NT2/D1 (cell line): ENCODE data around the gene SWI5.

Experiments used
- DNase-seq: peaks from one replicate; pipeline ENCODE4 v3.0.0-alpha.2; 2011; ENCODE audit warnings: low read depth, low spot score
- H3K27me3 ChIP-seq: 2 replicates; pipeline ENCODE4 v1.6.0; 2011; ENCODE audit warnings: mild to moderate bottlenecking; ENCODE audit not compliant: insufficient read length, insufficient read depth
- H3K36me3 ChIP-seq: 2 replicates; pipeline ENCODE4 v1.6.1; 2011; ENCODE audit warnings: mild to moderate bottlenecking, low read length, mixed read lengths; ENCODE audit not compliant: insufficient read depth, insufficient read length
- H3K4me1 ChIP-seq: 2 replicates; pipeline ENCODE4 v1.5.1; 2011; ENCODE audit not compliant: insufficient read depth, insufficient read length
- H3K4me3 ChIP-seq: 2 replicates; pipeline ENCODE4 v1.5.1; 2011; ENCODE audit warnings: low read depth; ENCODE audit not compliant: insufficient read length
- H3K9ac ChIP-seq: 2 replicates; pipeline ENCODE4 v1.6.0; 2011; ENCODE audit warnings: low read depth; ENCODE audit not compliant: insufficient read length
- H3K9me3 ChIP-seq: 2 replicates; pipeline ENCODE4 v1.5.1; 2011; ENCODE audit warnings: mild to moderate bottlenecking, low read length; ENCODE audit not compliant: insufficient read depth
- SUZ12 ChIP-seq: IDR thresholded peaks from 2 replicates; pipeline ENCODE4 v1.6.1; 2011; ENCODE audit not compliant: insufficient read length, insufficient read depth; ENCODE audit errors: extremely low read depth
- YY1 ChIP-seq: IDR thresholded peaks from 2 replicates; pipeline ENCODE4 v1.6.1; 2011; ENCODE audit not compliant: insufficient read length, insufficient read depth
- ZNF274 ChIP-seq: IDR thresholded peaks from 2 replicates; pipeline ENCODE4 v1.6.1; 2011; ENCODE audit warnings: mild to moderate bottlenecking, low read depth, low read length

The SWI5 gene

DNA sequence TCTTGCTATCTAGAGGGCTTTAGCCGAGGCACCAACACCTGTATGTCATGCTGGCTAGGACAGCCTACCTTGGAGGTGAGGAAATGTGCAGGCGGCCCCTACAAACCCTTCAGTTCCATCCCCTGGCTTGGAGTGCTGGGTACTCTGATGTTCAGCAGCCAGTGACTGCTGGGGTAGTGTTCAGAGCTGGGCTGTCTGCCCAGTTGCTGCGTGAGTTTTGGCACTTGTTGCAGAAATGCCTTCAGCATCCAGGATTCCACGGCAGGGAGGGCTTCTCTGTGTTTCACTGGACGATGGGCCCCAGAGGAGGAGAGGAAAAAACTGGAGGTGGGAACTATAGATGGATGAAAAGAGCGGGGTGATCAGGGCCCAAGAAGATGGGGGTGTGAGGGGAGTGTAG, 10.4 kb downstream of the SWI5 start:
- H3K4me1 ChIP-seq, result peaks cover 6% of the 10 kb centered on the region
- H3K4me3 ChIP-seq, result no peak overlapping the region
- no peak for DNase-seq
- peaks cover 31% of the 10 kb centered on the region for H3K36me3 ChIP-seq
- H3K27me3 ChIP-seq, result no peaks in the 10 kb centered on the region
- no peak overlapping the region for H3K9ac ChIP-seq
- TF ChIP-seq SUZ12 (no peak), YY1 (no peak), ZNF274 (no peak)
- no peaks in the 10 kb centered on the region for H3K9me3 ChIP-seq

GRCh38 chr9:128288273-128289004, 12.4 kb downstream of the SWI5 start:
- TF ChIP-seq YY1 (no peak), ZNF274 (no peak), SUZ12 (no peak)
- H3K4me1 ChIP-seq, result peaks cover 4% of the 10 kb centered on the region
- no peak for DNase-seq
- H3K9ac ChIP-seq, result no peak overlapping the region
- H3K36me3 ChIP-seq, result peaks cover 31% of the 10 kb centered on the region
- no peaks in the 10 kb centered on the region for H3K9me3 ChIP-seq
- no peaks in the 10 kb centered on the region for H3K27me3 ChIP-seq
- H3K4me3 ChIP-seq, result no peak overlapping the region

GRCh38 chr9:128292009-128292408, 15.9 kb downstream of the SWI5 start:
- Histone ChIP-seq H3K9ac (no peak overlapping the region), H3K36me3 (peaks cover 16% of the 10 kb centered on the region), H3K9me3 (no peaks in the 10 kb centered on the region), H3K4me3 (no peak overlapping the region), H3K4me1 (peaks cover 4% of the 10 kb centered on the region), H3K27me3 (no peaks in the 10 kb centered on the region)
- TF ChIP-seq SUZ12 (no peak), YY1 (no peak), ZNF274 (no peak)
- no peak for DNase-seq

DNA sequence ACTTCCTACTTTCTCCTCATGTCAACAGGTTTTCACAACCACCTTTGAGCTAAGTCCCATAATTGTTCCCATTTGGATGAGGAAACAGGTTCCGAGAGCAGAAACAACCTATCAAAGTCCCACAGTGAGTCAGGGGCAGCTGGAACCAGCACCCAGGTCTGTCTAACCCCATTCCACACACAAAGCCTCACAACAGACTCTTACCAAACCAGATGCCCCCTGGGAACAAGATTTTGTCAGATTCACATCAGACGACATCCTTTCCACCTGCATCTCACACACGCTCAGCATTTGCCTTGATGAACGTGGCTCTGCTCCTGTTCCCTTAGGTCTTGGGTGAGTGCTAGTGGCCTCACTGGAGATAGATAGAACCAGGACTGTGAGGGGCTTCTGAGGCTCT, 17.0 kb downstream of the SWI5 start:
- Histone ChIP-seq H3K4me1 (peaks cover 4% of the 10 kb centered on the region), H3K9me3 (no peaks in the 10 kb centered on the region), H3K27me3 (no peaks in the 10 kb centered on the region), H3K9ac (no peak overlapping the region), H3K4me3 (no peak overlapping the region), H3K36me3 (peaks cover 11% of the 10 kb centered on the region)
- no peak for DNase-seq
- TF ChIP-seq ZNF274, result no peak
- no peak for TF ChIP-seq YY1

GRCh38 chr9:128294142-128294541, 18.1 kb downstream of the SWI5 start:
- no peak for DNase-seq
- Histone ChIP-seq H3K4me1 (peaks cover 4% of the 10 kb centered on the region), H3K4me3 (no peak overlapping the region), H3K9ac (no peak overlapping the region), H3K36me3 (peaks cover under 1% of the 10 kb centered on the region), H3K9me3 (no peaks in the 10 kb centered on the region), H3K27me3 (no peaks in the 10 kb centered on the region)
- TF ChIP-seq SUZ12 (no peak), ZNF274 (no peak), YY1 (no peak)

GRCh38 chr9:128296340-128297220, 20.5 kb downstream of the SWI5 start:
- H3K27me3 ChIP-seq, result no peaks in the 10 kb centered on the region
- peaks cover 4% of the 10 kb centered on the region for H3K4me1 ChIP-seq
- no peaks in the 10 kb centered on the region for H3K36me3 ChIP-seq
- TF ChIP-seq SUZ12 (no peak), YY1 (no peak), ZNF274 (no peak)
- H3K4me3 ChIP-seq, result no peak overlapping the region
- peak overlapping the region; percentile 9 for H3K9ac ChIP-seq
- DNase-seq, result no peak
- H3K9me3 ChIP-seq, result no peaks in the 10 kb centered on the region

DNA sequence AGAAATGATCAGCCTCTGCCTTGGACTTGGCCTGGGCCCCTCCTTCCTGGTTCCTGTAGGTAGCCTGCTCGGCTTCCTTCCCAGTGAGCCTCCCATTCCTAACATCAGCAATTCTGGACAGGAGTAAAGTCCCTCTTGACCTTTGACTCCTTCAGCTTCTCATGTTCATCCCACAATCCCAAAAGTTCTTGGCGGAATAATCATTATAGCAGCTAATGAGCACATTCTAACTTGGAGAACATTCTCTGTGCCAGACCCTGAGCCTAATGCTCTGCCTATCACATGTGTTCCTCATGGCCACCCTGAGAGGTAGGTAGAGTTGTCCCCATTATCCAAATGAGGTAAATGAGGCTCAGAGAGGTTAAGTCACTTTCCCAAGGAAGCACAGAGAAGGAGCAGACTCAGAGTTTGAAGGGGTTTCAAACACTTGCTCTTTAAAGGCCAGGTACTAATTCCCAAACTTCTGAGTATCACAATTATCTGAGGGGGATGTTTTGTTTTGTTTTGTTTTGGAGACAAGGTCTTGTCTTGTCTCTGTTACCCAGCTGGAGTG, 21.2 kb downstream of the SWI5 start:
- H3K4me3 ChIP-seq, result no peak overlapping the region
- peaks cover 4% of the 10 kb centered on the region for H3K4me1 ChIP-seq
- no peaks in the 10 kb centered on the region for H3K27me3 ChIP-seq
- TF ChIP-seq ZNF274, result no peak
- DNase-seq, result no peak
- no peaks in the 10 kb centered on the region for H3K36me3 ChIP-seq
- H3K9me3 ChIP-seq, result no peaks in the 10 kb centered on the region
- H3K9ac ChIP-seq, result no peak overlapping the region
